Measurements from ENCODE around the gene RAB11A. TPM values are rescaled to one million over a fixed set of nuclear protein-coding genes. Genes with fewer than 3 reads are reported as not detected.

RAB11A gene
- total RNA-seq, 2 donors from 2014 or later = 111 to 149 TPM

DNA sequence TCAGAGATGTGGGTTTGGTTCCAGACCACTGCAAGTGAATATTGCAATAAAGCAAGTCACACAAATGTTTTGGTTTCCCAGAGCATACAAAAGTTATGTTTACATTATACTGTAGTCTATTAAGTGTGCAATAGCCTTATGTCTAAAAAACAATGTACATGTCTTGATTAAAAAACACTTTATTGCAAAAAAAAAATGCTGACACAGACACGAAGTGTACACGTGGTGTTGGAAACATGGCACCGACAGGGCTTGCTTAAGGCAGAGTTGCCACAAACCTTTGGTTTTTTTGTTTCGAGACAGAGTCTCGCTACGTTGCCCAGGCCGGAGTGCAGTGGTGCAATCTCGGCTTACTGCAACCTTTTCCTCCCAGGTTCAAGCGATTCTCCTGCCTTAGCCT is 50.1 kb downstream of the RAB11A start:
- H3K4me1 ChIP-seq (ENCODE audit: control insufficient read depth in 1 of 2, low read depth in 2 of 2) = peaks cover 0 to 20% of the 10 kb centered on the region in 2 donors
- H3K9me3 ChIP-seq = no peaks in the 10 kb centered on the region
- H3K27ac ChIP-seq = no peak overlapping the region
- DNase-seq (ENCODE audit: low spot score) (no peak), ATAC-seq (ENCODE audit: insufficient number of reproducible peaks, low FRiP score, low read depth) (no peak)
- TF ChIP-seq, protein P1, sequence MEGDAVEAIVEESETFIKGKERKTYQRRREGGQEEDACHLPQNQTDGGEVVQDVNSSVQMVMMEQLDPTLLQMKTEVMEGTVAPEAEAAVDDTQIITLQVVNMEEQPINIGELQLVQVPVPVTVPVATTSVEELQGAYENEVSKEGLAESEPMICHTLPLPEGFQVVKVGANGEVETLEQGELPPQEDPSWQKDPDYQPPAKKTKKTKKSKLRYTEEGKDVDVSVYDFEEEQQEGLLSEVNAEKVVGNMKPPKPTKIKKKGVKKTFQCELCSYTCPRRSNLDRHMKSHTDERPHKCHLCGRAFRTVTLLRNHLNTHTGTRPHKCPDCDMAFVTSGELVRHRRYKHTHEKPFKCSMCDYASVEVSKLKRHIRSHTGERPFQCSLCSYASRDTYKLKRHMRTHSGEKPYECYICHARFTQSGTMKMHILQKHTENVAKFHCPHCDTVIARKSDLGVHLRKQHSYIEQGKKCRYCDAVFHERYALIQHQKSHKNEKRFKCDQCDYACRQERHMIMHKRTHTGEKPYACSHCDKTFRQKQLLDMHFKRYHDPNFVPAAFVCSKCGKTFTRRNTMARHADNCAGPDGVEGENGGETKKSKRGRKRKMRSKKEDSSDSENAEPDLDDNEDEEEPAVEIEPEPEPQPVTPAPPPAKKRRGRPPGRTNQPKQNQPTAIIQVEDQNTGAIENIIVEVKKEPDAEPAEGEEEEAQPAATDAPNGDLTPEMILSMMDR (IDR thresholded peaks at IDR 0.05) = no peak
- no peaks in the 10 kb centered on the region for H3K27me3 ChIP-seq (replicated peaks; ENCODE audit: insufficient read depth)
- no peak overlapping the region for H3K4me3 ChIP-seq
- H3K36me3 ChIP-seq = no peaks in the 10 kb centered on the region

DNA sequence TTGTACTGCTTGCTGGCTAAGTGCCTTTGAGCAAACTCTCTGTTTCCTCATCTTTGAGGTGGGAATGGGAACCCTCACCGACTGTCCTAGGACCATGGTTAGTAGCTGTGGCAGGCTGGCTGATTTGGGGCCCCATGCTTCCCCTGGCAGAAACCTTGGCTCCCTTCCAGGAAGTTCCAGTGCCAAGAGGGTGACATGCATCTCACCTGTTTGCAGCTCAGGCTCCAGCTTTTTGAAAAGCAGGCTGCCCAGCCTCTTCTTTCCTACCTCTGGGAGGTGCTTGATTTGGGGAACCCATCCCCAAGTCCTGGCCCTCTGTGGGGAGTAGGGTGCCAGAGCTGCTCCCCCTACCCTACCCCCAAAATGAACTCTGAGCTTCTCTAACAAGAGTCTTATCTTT is 50.8 kb downstream of the RAB11A start:
- Histone ChIP-seq H3K9me3 (no peaks in the 10 kb centered on the region), H3K4me1 (ENCODE audit: control insufficient read depth in 1 of 2, low read depth in 2 of 2) (peaks cover 0 to 20% of the 10 kb centered on the region in 2 donors), H3K27ac (no peak overlapping the region), H3K27me3 (replicated peaks; ENCODE audit: insufficient read depth) (no peaks in the 10 kb centered on the region), H3K36me3 (no peaks in the 10 kb centered on the region), H3K4me3 (no peak overlapping the region)
- ATAC-seq (ENCODE audit: insufficient number of reproducible peaks, low FRiP score, low read depth) (no peak), DNase-seq (ENCODE audit: low spot score) (no peak)
- TF ChIP-seq, protein P1 (IDR thresholded peaks at IDR 0.05) = no peak

DNA sequence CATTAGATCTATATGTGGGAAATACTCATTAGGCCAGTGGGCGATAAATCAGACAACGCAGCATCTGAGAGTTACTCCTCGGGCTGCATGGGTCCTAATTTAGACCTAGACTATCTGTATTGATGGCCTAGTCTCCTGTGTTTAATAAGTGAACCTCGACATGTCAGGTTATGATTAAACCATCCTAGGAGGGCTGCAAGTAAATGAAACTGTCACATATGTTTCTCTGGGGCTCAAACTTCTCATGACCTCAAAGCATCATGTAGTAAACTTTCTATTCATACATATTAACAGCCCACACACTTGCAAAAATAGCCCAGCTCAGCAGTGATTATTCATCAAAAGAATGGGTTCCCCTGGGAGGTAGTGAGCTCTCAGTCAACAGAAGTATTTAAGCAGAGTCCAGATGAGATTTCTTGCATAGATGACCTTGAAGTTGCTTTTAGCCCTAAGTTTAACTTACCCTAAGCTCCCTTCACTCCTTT is 51.6 kb downstream of the RAB11A start:
- peaks cover 0 to 20% of the 10 kb centered on the region in 2 donors for H3K4me1 ChIP-seq (ENCODE audit: control insufficient read depth in 1 of 2, low read depth in 2 of 2)
- no peak overlapping the region for H3K4me3 ChIP-seq
- H3K27me3 ChIP-seq (replicated peaks; ENCODE audit: insufficient read depth) = no peaks in the 10 kb centered on the region
- H3K27ac ChIP-seq = no peak overlapping the region
- no peak for ATAC-seq (ENCODE audit: insufficient number of reproducible peaks, low FRiP score, low read depth)
- H3K36me3 ChIP-seq = no peaks in the 10 kb centered on the region
- no peak for DNase-seq (ENCODE audit: low spot score)
- no peaks in the 10 kb centered on the region for H3K9me3 ChIP-seq
- TF ChIP-seq, protein P1 (IDR thresholded peaks at IDR 0.05) = no peak

DNA sequence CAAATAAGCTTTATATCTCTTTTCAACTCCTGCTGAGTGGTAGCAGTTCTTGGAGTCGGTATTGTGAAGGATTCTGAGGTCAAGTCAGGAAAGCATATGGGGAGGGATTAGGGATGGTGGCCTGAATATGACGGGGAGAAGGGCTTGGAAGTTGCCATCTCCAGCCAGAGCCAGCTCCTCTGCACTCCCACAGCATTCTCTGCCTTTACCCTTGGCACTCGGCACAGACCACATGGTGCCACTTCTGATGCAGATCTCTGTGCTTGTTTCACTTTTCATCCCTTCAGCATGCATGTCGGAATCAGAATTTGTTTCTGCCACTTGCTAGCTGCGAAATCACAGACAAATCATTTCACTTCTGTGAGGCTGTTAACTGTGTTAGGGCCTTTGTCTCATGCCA is 52.5 kb downstream of the RAB11A start:
- H3K4me1 ChIP-seq (ENCODE audit: control insufficient read depth in 1 of 2, low read depth in 2 of 2) = peaks cover 0 to 14% of the 10 kb centered on the region in 2 donors
- H3K27me3 ChIP-seq (replicated peaks; ENCODE audit: insufficient read depth) = no peaks in the 10 kb centered on the region
- no peak overlapping the region for H3K4me3 ChIP-seq
- no peak for ATAC-seq (ENCODE audit: insufficient number of reproducible peaks, low FRiP score, low read depth)
- H3K27ac ChIP-seq = no peak overlapping the region
- TF ChIP-seq, protein P1 (IDR thresholded peaks at IDR 0.05) = no peak
- no peaks in the 10 kb centered on the region for H3K36me3 ChIP-seq
- no peak for DNase-seq (ENCODE audit: low spot score)
- H3K9me3 ChIP-seq = no peaks in the 10 kb centered on the region

DNA sequence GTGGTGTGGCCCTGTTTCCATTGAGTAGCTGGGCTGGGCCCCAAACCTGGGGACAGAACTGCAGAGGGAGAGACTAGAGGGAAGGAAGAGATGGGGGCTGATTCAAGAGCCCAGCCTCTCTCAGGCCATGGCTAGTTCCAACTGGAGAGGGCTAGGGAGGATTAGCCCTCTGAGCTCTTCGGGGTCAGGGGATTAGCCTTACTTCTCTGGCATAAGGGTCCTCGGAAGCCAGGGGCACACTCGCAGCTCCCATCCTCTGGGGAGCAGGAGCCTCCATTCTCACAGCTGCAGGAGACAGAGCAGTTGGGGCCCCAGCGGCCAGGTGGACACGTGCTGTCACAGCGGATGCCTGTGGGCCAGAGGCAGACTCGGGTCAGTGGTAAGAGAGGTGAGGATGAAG is 53.3 kb downstream of the RAB11A start:
- ATAC-seq (ENCODE audit: insufficient number of reproducible peaks, low FRiP score, low read depth) = no peak
- H3K27ac ChIP-seq = no peak overlapping the region
- DNase-seq (ENCODE audit: low spot score) = no peak
- peaks cover 0 to 8% of the 10 kb centered on the region in 2 donors for H3K4me1 ChIP-seq (ENCODE audit: control insufficient read depth in 1 of 2, low read depth in 2 of 2)
- H3K9me3 ChIP-seq = no peaks in the 10 kb centered on the region
- no peaks in the 10 kb centered on the region for H3K36me3 ChIP-seq
- no peaks in the 10 kb centered on the region for H3K27me3 ChIP-seq (replicated peaks; ENCODE audit: insufficient read depth)
- no peak overlapping the region for H3K4me3 ChIP-seq
- TF ChIP-seq, protein P1 (IDR thresholded peaks at IDR 0.05) = no peak
